Stimulated activated CD4-positive, alpha-beta T cell treated with anti-CD3 and anti-CD28 coated beads, Interleukin-1b, Interleukin-23, amount 100 ng/mL, for 1 hour (primary cell): ENCODE measurements around the gene SLC25A45.
"Not testable (repeated sequence)": the region's sequence is repeated elsewhere in the genome, so short reads cannot be mapped to it uniquely, and the experiment has no call there.

ENCODE experiments used
- DNase-seq, 2 donors: peaks; one replicate each; pipeline ENCODE4 v3.0.0-alpha.2; 2020; ENCODE audit warnings: low read depth in 2 of 2

SLC25A45 gene

DNA sequence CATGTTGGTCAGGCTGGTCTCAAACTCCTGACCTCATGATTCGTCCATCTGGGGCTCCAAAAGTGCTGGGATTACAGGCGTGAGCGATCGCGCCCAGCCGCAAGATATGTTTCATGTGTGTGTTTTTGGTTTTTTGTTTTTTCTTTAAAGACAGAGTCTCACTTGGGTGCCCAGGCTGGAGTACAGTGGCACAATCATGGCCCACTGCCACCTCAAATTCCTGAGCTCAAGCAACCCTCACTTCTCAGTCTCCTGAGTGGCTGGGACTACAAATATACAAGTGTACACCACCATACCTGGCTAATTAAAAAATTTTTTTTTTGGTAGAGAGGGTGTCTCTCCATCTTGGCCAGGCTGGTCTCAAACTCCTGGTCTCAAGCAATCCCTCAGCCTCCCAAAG lies 19.5 kb downstream of the SLC25A45 start:
- DNase-seq = no peak

- DNase-seq = no peak
Observed at GRCh38 chr11:65362320-65362931, 20.0 kb downstream of the SLC25A45 start.

GRCh38 chr11:65357856-65358356 lies 24.5 kb downstream of the SLC25A45 start:
- DNase-seq = no peak

DNA sequence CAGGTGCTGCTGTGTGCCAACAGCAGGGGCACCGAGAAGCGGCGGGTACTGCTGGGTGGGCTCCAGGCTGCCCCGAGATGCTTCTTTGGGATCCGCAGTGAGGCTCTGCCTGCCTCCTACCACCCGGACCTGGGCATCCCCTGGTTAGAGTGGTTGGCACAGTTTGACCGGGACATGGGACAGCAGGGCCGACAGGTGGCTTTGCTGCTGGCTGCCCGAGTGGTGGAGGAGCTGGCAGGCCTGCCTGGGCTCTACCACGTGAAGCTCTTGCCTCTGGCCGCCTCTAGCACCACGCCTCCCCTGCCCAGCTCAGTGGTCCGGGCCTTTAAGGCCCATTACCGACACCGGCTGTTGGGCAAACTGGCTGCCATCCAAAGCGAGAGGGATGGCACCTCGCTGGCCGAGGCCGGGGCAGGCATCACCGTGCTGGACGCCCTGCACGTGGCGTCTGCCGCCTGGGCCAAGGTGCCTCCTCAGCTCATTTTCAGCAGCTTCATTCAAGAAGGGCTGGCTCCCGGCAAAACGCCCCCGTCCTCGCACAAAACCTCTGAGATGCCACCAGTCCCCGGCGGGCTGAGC lies 26.0 kb downstream of the SLC25A45 start:
- no peak for DNase-seq

- DNase-seq = no peak
Observed at GRCh38 chr11:65355776-65356393, 26.6 kb downstream of the SLC25A45 start.

GRCh38 chr11:65355013-65355775 lies 27.3 kb downstream of the SLC25A45 start:
- peak; percentile 9 to 34 for DNase-seq

DNA sequence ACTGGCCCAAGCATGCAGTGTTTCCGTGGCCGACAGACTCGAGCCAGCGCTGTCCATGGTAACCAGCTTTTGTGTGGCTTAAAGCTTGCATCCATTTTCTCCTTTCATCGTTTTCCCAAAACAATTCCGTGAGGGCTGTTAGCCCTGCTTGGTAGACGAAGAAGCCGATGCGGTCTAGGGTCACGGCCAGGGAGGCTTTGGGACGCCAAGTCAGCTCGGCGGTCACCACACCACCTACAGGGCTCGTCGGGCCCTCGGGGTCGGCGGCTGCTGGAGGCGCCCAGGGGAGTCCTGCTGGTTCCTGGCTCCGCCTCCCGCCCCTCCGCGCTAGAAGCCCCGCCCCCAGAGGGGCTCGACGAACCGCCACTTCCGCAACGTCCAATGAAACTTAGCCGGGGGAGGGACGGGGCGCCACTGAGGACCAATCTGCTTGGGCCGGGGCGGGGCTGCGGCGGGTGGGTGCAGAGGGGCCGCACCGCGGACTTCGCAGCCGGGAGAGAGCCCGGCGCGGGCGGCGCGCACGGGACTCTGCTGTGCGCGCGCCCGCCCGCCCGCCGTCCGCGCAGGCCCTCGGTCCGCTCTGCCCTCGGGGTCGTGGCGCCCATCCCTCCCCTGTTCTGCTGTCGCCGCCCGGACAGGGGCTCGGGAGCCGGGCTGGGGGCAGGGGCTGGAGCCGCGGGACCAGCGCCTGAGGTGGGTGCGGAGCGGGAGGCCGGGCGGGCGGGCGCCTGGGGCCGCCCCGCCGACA lies 28.0 kb downstream of the SLC25A45 start, which contains the start of gene TIGD3:
TSS of gene TIGD3 (plus strand) at position 487 of the 748 bp plus-strand sequence. CDS start 1,058 bp downstream, outside the sequence.
- DNase-seq = peak; percentile 90 to 98

GRCh38 chr11:65353900-65354264 lies 28.6 kb downstream of the SLC25A45 start:
- no peak for DNase-seq

GRCh38 chr11:65353376-65353775 lies 29.1 kb downstream of the SLC25A45 start:
- no peak for DNase-seq

GRCh38 chr11:65352783-65353182 lies 29.7 kb downstream of the SLC25A45 start:
- DNase-seq = no peak

GRCh38 chr11:65351511-65351910 lies 30.9 kb downstream of the SLC25A45 start:
- DNase-seq = no peak

DNA sequence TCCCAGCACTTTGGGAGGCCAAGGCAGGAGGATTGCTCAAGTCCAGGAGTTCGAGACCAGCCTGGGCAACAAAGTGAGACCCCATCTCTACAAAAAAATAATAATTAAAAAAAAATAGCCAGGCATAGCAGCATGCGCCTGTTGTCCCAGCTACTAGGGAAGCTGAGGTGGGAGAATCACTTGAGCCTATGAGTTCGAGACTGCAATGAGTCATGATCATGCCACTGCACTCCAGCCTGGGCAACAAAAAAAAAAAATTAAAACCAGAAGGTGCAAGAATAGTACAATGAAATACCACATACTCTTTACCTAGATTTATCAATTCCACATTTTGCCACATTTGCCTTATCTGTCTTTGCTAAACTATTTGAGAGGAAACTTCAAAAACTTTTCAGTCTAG lies 40.6 kb downstream of the SLC25A45 start:
- no peak for DNase-seq

- no peak for DNase-seq
Observed at GRCh38 chr11:65340226-65340625, 42.2 kb downstream of the SLC25A45 start.

DNA sequence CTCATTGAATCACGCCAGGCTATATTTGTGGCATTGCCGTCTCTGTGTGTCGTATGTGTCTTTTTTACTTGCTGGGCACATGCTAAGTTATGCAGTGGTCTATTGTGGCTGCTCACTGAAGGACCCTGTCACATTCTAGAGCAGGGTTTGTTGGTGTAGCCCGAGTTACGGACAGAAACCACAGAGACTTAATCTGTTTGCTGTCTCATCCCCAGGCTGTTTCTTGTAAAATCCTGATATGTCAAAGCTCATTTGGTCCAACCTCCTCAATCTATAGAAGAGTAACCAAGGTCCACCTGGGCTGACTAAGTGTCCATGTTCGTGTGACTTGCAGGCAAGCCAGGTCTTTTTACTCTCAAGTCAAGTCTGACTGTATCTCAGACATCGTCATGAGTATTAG lies 43.8 kb downstream of the SLC25A45 start:
- DNase-seq = no peak

- no peak for DNase-seq
Observed at GRCh38 chr11:65334696-65335295, 47.6 kb downstream of the SLC25A45 start.

GRCh38 chr11:65332591-65332990 lies 49.9 kb downstream of the SLC25A45 start:
- not testable (repeated sequence) for DNase-seq

DNA sequence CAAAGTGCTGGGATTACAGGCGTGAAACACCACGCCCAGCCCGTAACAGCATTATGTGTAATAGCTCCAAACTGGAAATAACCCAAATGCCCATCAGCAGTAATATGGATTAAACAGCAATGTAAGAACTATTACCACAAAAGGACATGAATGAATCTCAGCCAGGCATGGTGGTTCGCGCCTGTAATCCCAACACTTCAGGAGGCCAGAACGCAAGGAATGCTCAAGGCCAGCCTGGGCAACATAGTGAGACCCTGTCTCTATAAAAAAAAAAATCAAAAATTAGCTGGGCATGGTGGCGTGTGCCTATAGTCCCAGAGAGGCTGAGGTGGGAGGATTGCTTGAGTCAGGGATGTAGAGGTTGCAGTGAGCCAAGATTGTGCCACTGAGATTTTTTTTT lies 51.9 kb downstream of the SLC25A45 start:
- no peak for DNase-seq

DNA sequence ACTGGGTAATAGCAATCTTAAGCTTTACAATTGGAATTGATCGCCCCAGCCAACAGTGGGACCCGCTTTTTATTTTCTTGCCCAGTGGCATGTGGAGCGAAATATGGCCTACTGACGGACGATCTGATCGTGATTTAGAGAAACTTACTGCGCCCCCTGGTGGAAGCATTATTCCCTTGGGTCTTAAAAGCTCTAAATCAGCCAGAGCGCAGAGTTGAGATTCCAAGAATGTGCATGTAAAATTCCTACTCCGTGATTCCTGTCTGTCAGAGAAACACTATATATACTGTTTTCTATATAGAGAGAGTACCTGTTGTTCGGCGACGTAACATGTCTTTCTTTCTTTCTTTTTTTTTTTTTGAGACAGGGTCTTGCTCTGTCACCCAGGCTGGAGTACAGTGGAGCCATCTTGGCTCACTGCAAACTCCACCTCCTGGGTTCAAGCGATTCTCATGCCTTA lies 52.5 kb downstream of the SLC25A45 start:
- peak; percentile 69 to 77 for DNase-seq

- no peak for DNase-seq
Observed at GRCh38 chr11:65329478-65329877, 53.0 kb downstream of the SLC25A45 start.

DNA sequence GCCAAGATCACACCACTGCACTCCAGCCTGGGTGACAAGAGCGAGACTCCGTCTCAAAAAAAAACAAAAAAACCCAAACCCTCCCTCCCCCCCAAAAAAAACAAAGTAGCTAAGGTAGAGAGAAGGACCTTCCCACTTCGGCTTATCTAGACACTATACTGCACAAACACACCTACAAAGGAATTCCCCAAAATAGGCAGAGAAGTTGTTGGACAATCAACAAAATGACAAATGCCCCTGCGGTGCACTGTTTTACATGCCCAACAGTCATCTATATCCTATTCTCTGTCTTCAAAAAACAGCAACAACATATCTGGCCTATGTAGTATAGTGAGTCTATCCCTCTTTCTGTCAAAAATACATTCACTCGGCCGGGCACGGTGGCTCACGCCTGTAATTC lies 55.4 kb downstream of the SLC25A45 start:
- DNase-seq = no peak

DNA sequence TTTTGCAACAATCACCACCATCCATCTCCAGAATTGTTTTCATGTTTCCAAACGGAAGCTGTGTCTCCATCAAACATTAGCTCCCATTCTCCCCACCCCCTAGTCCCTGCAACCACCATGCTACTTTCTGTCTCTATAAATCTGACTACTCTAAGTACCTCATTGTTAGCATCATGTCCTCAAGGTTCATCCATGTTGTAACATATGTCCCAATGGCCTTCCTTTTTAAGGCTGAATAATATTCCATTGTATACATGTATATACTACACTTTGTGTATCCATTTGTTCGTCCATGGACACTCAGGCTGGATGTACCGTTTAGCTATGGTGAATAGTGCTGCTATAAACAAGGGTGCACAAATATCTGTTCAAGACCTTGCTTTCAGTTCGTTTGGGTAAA lies 57.0 kb downstream of the SLC25A45 start:
- no peak for DNase-seq
